COLO668 (cell line): ENCODE data around the gene LRRC2.
"Not testable (repeated sequence)": the region's sequence is repeated elsewhere in the genome, so short reads cannot be mapped to it uniquely, and the experiment has no call there.

Experiments used
- DNase-seq: peaks from one replicate; lab custom pipeline; 2025; ENCODE audit not compliant: unreplicated experiment; lab: John Stamatoyannopoulos, UW

The LRRC2 gene

GRCh38 chr3:46584598-46585467 is 18.7 kb upstream of the LRRC2 start:
- no peak for DNase-seq

GRCh38 chr3:46580675-46581074 is 14.6 kb upstream of the LRRC2 start:
- DNase-seq: no peak

GRCh38 chr3:46579756-46580286 is 13.7 kb upstream of the LRRC2 start:
- no peak for DNase-seq

- DNase-seq: no peak
These were observed 13.1 kb upstream of the LRRC2 start for GRCh38 chr3:46578973-46579755.

- DNase-seq: not testable (repeated sequence)
These were observed 11.6 kb upstream of the LRRC2 start for GRCh38 chr3:46577580-46578249.

- DNase-seq: no peak
These were observed 10.8 kb upstream of the LRRC2 start for GRCh38 chr3:46576879-46577278.

- no peak for DNase-seq
These were observed 10.3 kb upstream of the LRRC2 start for GRCh38 chr3:46576386-46576785.

GRCh38 chr3:46575577-46576222 is 9.6 kb upstream of the LRRC2 start:
- no peak for DNase-seq

GRCh38 chr3:46574881-46575576 is 8.9 kb upstream of the LRRC2 start:
- DNase-seq: no peak

- DNase-seq: no peak
These were observed 8.1 kb upstream of the LRRC2 start for GRCh38 chr3:46574243-46574646.

- DNase-seq: no peak
These were observed 7.6 kb upstream of the LRRC2 start for GRCh38 chr3:46573701-46574100.

- DNase-seq: no peak
These were observed 5.6 kb upstream of the LRRC2 start for GRCh38 chr3:46571684-46572083.

- no peak for DNase-seq
These were observed 479 bp downstream of the LRRC2 start for GRCh38 chr3:46565607-46566039.

GRCh38 chr3:46565077-46565476 is 1.0 kb downstream of the LRRC2 start:
- no peak for DNase-seq

- DNase-seq: no peak
These were observed 1.7 kb downstream of the LRRC2 start for GRCh38 chr3:46564190-46565021.

GRCh38 chr3:46561951-46562350 is 4.2 kb downstream of the LRRC2 start:
- no peak for DNase-seq

- DNase-seq: no peak
These were observed 4.6 kb downstream of the LRRC2 start for GRCh38 chr3:46561511-46561910.

GRCh38 chr3:46559091-46559704 is 6.9 kb downstream of the LRRC2 start:
- no peak for DNase-seq
